SU-DHL-6 (cell line): Measurements from ENCODE around the gene PTGES3L.
"Not testable (repeated sequence)": the region's sequence is repeated elsewhere in the genome, so short reads cannot be mapped to it uniquely, and the experiment has no call there.

ENCODE experiments used
- H2AFZ ChIP-seq: fragments of 200-600 bp; sonication (generic); 2 replicates; pipeline ENCODE4 v1.6.1; 2014; ENCODE audit warnings: low read depth, mild to moderate bottlenecking, moderate library complexity, mixed read lengths, antibody characterized with exemption, low read length; ENCODE audit not compliant: severe bottlenecking
- H3F3A ChIP-seq: fragments of 200-600 bp; shearing (Covaris generic); 2 replicates; pipeline ENCODE4 v1.6.0; 2016; ENCODE audit warnings: antibody characterized with exemption, mild to moderate bottlenecking; ENCODE audit not compliant: insufficient read depth
- H3K27ac ChIP-seq: fragments of 200-600 bp; sonication (generic); 2 replicates; pipeline ENCODE4 v1.5.1; 2016; ENCODE audit warnings: low read depth, mild to moderate bottlenecking, low read length, moderate library complexity, mixed read lengths
- H3K27me3 ChIP-seq: fragments of 200-600 bp; sonication (generic), shearing (Covaris generic); 2 replicates; pipeline ENCODE4 v1.6.0; 2014; ENCODE audit warnings: mild to moderate bottlenecking, low read length
- H3K36me3 ChIP-seq: fragments of 200-600 bp; sonication (generic); 2 replicates; pipeline ENCODE4 v1.6.1; 2014; ENCODE audit warnings: mild to moderate bottlenecking, low read length, mixed read lengths
- H3K4me2 ChIP-seq: fragments of 300-600, 200-600 bp; shearing (Covaris generic), sonication (generic); 2 replicates; pipeline ENCODE4 v1.6.0; 2014; ENCODE audit warnings: low read length, low read depth, mild to moderate bottlenecking; ENCODE audit not compliant: poor library complexity, severe bottlenecking
- H3K4me3 ChIP-seq: fragments of 200-600 bp; sonication (generic); 2 replicates; pipeline ENCODE4 v1.5.1; 2014; ENCODE audit warnings: antibody characterized with exemption, low read length, mild to moderate bottlenecking, mixed read lengths; ENCODE audit not compliant: insufficient read depth, poor library complexity, severe bottlenecking
- H3K79me2 ChIP-seq: fragments of 200-600 bp; sonication (generic); 2 replicates; pipeline ENCODE4 v1.6.1; 2014; ENCODE audit warnings: mild to moderate bottlenecking, low read length, moderate library complexity; ENCODE audit not compliant: insufficient read depth
- H3K9ac ChIP-seq: fragments of 200-600 bp; sonication (generic); 2 replicates; pipeline ENCODE4 v1.7.0; 2014; ENCODE audit warnings: mild to moderate bottlenecking, low read length
- H3K9me2 ChIP-seq: fragments of 200-600 bp; sonication (generic); replicated peaks from 2 replicates; pipeline ENCODE4 v1.6.1; 2014; ENCODE audit warnings: low read length; ENCODE audit not compliant: insufficient read depth
- H3K9me3 ChIP-seq: fragments of 200-600 bp; sonication (generic); 2 replicates; pipeline ENCODE4 v1.6.1; 2014; ENCODE audit warnings: low read length, mixed read lengths; ENCODE audit not compliant: insufficient read depth
- H4K20me1 ChIP-seq: fragments of 200-600 bp; sonication (generic); 2 replicates; pipeline ENCODE4 v1.6.1; 2014; ENCODE audit warnings: low read depth, mild to moderate bottlenecking, antibody characterized with exemption, low read length, moderate library complexity, mixed read lengths
- EZH2phosphoT487 ChIP-seq: fragments of 200-600 bp; sonication (generic), shearing (Covaris generic); conservative IDR thresholded peaks from 2 replicates; pipeline ENCODE4 v1.6.1; 2018; ENCODE audit warnings: mild to moderate bottlenecking, antibody characterized with exemption, low read length, moderate library complexity, mixed read lengths
- TF ChIP-seq, protein P1 (sequence below): fragments of 200-600 bp; sonication (generic); IDR thresholded peaks from one replicate; pipeline ENCODE4 v1.5.1; 2017; ENCODE audit warnings: antibody characterized with exemption, mild to moderate bottlenecking, low read length, moderate library complexity; ENCODE audit not compliant: insufficient read depth, poor library complexity, severe bottlenecking

PTGES3L gene

DNA sequence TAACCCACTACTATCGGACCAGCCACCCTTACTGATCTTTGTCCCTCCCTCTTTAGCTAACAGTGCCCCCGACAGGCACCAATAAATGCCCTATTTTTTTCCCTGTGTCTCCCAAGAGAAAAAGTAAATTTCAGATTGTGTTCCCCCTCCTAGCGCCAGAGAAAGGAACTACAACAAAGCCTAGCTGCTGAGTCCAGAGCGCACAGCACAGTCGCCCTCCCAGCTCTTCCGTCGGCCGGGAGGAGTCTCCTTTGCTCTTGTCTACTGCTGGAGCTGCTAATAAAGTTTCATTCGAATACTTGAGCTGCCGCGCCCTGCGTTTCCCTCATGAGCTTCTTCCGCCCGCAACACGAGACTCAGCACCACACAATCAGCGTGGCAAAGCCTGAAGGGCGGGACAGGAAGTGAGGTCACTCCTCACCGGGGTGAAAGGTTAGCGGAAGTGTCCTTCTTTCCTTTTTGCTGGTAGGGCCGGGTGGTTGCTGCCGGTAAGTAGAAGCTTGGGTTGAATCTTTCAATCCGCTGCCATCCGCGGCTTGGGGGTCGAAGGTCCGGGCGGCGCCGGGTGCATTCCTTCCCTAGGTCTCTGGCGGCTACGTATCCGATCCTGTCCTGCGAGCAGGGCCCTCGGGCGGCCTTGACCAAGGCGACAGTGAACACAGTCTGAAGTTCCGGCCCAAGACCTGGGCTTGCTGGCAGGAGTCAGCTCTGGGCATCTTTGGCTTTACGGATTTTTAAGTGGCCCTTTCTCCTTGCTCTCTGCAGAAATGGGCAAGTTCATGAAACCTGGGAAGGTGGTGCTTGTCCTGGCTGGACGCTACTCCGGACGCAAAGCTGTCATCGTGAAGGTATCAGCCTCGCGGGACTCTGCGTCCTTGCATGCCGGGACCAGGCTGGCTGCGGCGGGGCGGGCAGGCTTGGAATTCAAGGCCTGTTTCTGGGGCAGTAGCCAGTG lies 18.4 kb upstream of the PTGES3L start, which contains the start of gene RPL27:
Gene RPL27 (plus strand): TSS at position 436 of the 955 bp plus-strand sequence. CDS start 332 bp downstream, at position 768.
- Histone ChIP-seq H3K9ac (peak within 1 kb of the TSS; percentile 97), H4K20me1 (peaks cover 5% of the 10 kb centered on the region; the same call in 1 of the 2 replicates), H3K4me3 (peak within 1 kb of the TSS; percentile 95), H3K4me2 (peak within 1 kb of the TSS; percentile 82), H3K27ac (peak within 1 kb of the TSS; percentile 79), H3K79me2 (peaks cover 20% of the 10 kb centered on the region), H3K36me3 (peaks cover 19% of the 10 kb centered on the region), H3F3A (peaks cover 34% of the 10 kb centered on the region), H3K27me3 (no peaks in the 10 kb centered on the region), H3K9me2 (no peaks in the 10 kb centered on the region), H3K9me3 (no peaks in the 10 kb centered on the region), H2AFZ (peak within 1 kb of the TSS; percentile 80)
- TF ChIP-seq, protein P1, sequence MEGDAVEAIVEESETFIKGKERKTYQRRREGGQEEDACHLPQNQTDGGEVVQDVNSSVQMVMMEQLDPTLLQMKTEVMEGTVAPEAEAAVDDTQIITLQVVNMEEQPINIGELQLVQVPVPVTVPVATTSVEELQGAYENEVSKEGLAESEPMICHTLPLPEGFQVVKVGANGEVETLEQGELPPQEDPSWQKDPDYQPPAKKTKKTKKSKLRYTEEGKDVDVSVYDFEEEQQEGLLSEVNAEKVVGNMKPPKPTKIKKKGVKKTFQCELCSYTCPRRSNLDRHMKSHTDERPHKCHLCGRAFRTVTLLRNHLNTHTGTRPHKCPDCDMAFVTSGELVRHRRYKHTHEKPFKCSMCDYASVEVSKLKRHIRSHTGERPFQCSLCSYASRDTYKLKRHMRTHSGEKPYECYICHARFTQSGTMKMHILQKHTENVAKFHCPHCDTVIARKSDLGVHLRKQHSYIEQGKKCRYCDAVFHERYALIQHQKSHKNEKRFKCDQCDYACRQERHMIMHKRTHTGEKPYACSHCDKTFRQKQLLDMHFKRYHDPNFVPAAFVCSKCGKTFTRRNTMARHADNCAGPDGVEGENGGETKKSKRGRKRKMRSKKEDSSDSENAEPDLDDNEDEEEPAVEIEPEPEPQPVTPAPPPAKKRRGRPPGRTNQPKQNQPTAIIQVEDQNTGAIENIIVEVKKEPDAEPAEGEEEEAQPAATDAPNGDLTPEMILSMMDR = peak; percentile 86
- no peak for TF ChIP-seq EZH2phosphoT487

DNA sequence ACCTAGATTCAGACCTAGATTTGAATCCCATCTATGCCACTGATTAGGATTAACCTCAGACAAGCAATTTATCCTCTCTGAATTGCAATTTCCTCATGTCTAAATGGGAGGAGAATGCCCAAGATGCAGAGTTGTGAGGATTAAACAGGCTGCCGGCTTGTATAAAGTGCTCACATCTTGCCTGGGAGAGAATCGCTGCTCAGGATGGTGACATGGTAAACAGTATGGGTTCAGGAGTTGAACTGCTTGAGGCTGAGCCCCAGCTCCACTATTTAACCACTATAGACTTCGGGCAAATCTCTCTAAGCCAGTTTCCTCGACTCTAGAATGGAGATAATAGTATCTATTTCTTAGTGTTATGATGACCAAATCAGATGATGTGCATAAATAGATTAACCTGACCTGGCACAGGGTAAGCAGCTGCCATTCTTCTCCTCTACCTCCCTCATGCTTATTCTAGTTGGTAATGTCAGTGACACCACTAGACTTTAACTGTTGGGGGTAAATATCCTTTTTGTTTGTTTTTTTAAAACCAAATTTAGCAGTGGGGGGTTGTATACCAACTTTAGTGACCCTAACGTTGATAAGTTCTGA lies 17.6 kb upstream of the PTGES3L start:
- peak overlapping the region; percentile 52 for H3K9ac ChIP-seq
- peaks cover 27% of the 10 kb centered on the region for H3F3A ChIP-seq
- H4K20me1 ChIP-seq = peaks cover 5% of the 10 kb centered on the region; the same call in 1 of the 2 replicates
- peak overlapping the region; percentile 44 for H3K27ac ChIP-seq
- peak overlapping the region; percentile 48 for H3K4me3 ChIP-seq
- no peaks in the 10 kb centered on the region for H3K27me3 ChIP-seq
- H2AFZ ChIP-seq = peak overlapping the region; percentile 80
- no peaks in the 10 kb centered on the region for H3K9me3 ChIP-seq
- H3K79me2 ChIP-seq = peaks cover 20% of the 10 kb centered on the region
- H3K9me2 ChIP-seq = no peaks in the 10 kb centered on the region
- H3K36me3 ChIP-seq = peaks cover 14% of the 10 kb centered on the region
- no peak for TF ChIP-seq EZH2phosphoT487
- TF ChIP-seq, protein P1 = no peak
- peak overlapping the region; percentile 82 for H3K4me2 ChIP-seq

DNA sequence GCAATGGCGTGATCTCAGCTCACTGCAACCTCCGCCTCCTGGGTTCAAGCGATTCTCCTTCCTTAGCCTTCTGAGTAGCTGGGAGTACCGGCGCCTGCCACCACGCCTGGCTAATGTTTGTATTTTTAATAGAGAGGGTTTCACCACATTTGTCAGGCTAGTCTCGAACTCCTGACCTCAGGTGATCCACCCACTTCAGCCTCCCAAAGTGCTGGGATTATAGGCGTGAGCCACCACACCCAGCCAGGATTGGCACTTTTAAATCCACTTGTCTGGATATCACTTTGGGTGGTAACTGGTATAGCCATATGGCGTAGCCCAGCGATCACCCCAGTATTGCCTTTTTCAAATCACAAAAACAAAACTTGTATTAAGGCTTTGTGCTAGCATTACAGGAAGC lies 14.0 kb upstream of the PTGES3L start:
- H3K9ac ChIP-seq, H3K79me2 ChIP-seq, H3K36me3 ChIP-seq, H3K27me3 ChIP-seq, H4K20me1 ChIP-seq, H3K9me2 ChIP-seq, H2AFZ ChIP-seq, H3K4me2 ChIP-seq, H3K27ac ChIP-seq, H3K9me3 ChIP-seq, H3K4me3 ChIP-seq: not testable (repeated sequence)
- H3F3A ChIP-seq = peaks cover 11% of the 10 kb centered on the region; the same call in 1 of the 2 replicates
